GM06990 (cell line): ENCODE measurements around the gene NECTIN2.

Experiments used
- DNase-seq: peaks from one replicate; pipeline ENCODE4 v3.0.0-alpha.2; 2011; ENCODE audit not compliant: insufficient read length; ENCODE audit errors: extremely low read depth
- H3K27me3 ChIP-seq: replicated peaks from 2 replicates; pipeline ENCODE4 v1.6.0; 2011; ENCODE audit warnings: low read length; ENCODE audit not compliant: control insufficient read depth, insufficient read depth
- H3K36me3 ChIP-seq: 2 replicates; pipeline ENCODE4 v1.5.1; 2011; ENCODE audit warnings: low read length; ENCODE audit not compliant: control insufficient read depth, insufficient read depth
- H3K4me3 ChIP-seq: replicated peaks from 2 replicates; pipeline ENCODE4 v1.5.1; 2011; ENCODE audit warnings: low read depth, mild to moderate bottlenecking, control low read depth, low read length
- CTCF ChIP-seq: IDR thresholded peaks from 2 replicates; pipeline ENCODE4 v1.5.1; 2011; ENCODE audit warnings: low read length, control low read depth, mild to moderate bottlenecking, inconsistent platforms; ENCODE audit not compliant: insufficient read depth, poor library complexity, severe bottlenecking

Gene NECTIN2

GRCh38 chr19:44839276-44839675 is 6.8 kb upstream of the NECTIN2 start:
- DNase-seq = no peak
- Histone ChIP-seq H3K27me3 (no peaks in the 10 kb centered on the region; the same call in 1 of the 2 replicates), H3K4me3 (no peak overlapping the region), H3K36me3 (no peaks in the 10 kb centered on the region)
- no peak for TF ChIP-seq CTCF

GRCh38 chr19:44840811-44841210 is 5.3 kb upstream of the NECTIN2 start:
- DNase-seq = no peak
- Histone ChIP-seq H3K4me3 (no peak overlapping the region), H3K27me3 (no peaks in the 10 kb centered on the region; the same call in 1 of the 2 replicates), H3K36me3 (no peaks in the 10 kb centered on the region)
- no peak for TF ChIP-seq CTCF

- Histone ChIP-seq H3K27me3 (no peaks in the 10 kb centered on the region; the same call in 1 of the 2 replicates), H3K4me3 (no peak overlapping the region), H3K36me3 (no peaks in the 10 kb centered on the region)
- no peak for DNase-seq
- no peak for TF ChIP-seq CTCF
These were observed 4.9 kb upstream of the NECTIN2 start for GRCh38 chr19:44841231-44841630.

GRCh38 chr19:44845286-44845611 is 848 bp upstream of the NECTIN2 start:
- no peak for TF ChIP-seq CTCF
- Histone ChIP-seq H3K27me3 (no peaks in the 10 kb centered on the region), H3K36me3 (no peaks in the 10 kb centered on the region), H3K4me3 (no peak overlapping the region)
- no peak for DNase-seq

GRCh38 chr19:44846455-44847143 is 502 bp downstream of the NECTIN2 start:
- Histone ChIP-seq H3K27me3 (no peaks in the 10 kb centered on the region), H3K4me3 (peak overlapping the region; percentile 54), H3K36me3 (no peaks in the 10 kb centered on the region)
- no peak for TF ChIP-seq CTCF
- DNase-seq = no peak
